H1 (cell line): ENCODE data around the gene CABP4. TPM values are rescaled to one million over a fixed set of nuclear protein-coding genes. Genes with fewer than 3 reads are reported as not detected.

Source experiments
- CTCF ChIA-PET: fragments of 300-600 bp; sonication (Branson Sonifier 250); formaldehyde crosslinking; loops from one replicate; lab custom pipeline; 2021; ENCODE audit not compliant: partially characterized antibody; lab: Charles Lee
- POLR2A ChIA-PET: fragments of 300-600 bp; sonication (Branson Sonifier 250); formaldehyde crosslinking; loops from one replicate; lab custom pipeline; 2021; ENCODE audit warnings: inconsistent platforms; ENCODE audit not compliant: partially characterized antibody; lab: Charles Lee
- DNase-seq, 2 experiments: peaks; one replicate each; pipeline versions ENCODE4 v3.0.0 to v3.0.0-alpha.2; 2010 to 2022; ENCODE audit warnings: low spot score in 2 of 2, low read depth in 1 of 2, mixed read lengths in 1 of 2
- FAIRE-seq: peaks from 2 replicates; lab custom pipeline; 2011; peaks lifted over from hg19 to GRCh38; lab: Jason Lieb, UNC
- H2AFZ ChIP-seq: 2 replicates; pipeline ENCODE4 v1.8.1; 2012; ENCODE audit warnings: low read length, inconsistent platforms
- H2AK5ac ChIP-seq: 2 replicates; pipeline ENCODE4 v1.6.1; 2013; ENCODE audit warnings: low read depth, low read length
- H2BK120ac ChIP-seq: replicated peaks from 2 replicates; pipeline ENCODE3; 2013; ENCODE audit warnings: low read depth, low read length, inconsistent platforms
- H2BK12ac ChIP-seq: 2 replicates; pipeline ENCODE4 v1.6.1; 2013; ENCODE audit warnings: low read depth, low read length
- H2BK15ac ChIP-seq: 2 replicates; pipeline ENCODE4 v1.6.1; 2013; ENCODE audit warnings: low read length
- H2BK20ac ChIP-seq: 2 replicates; pipeline ENCODE4 v1.6.1; 2013; ENCODE audit warnings: low read length
- H2BK5ac ChIP-seq: 2 replicates; pipeline ENCODE4 v1.6.1; 2013; ENCODE audit warnings: low read depth, low read length
- H3K14ac ChIP-seq: 2 replicates; pipeline ENCODE4 v1.6.1; 2013; ENCODE audit warnings: inconsistent platforms; ENCODE audit not compliant: insufficient read length
- H3K18ac ChIP-seq: 2 replicates; pipeline ENCODE4 v1.6.1; 2013; ENCODE audit warnings: low read length; ENCODE audit errors: extremely low read depth
- H3K23ac ChIP-seq: 2 replicates; pipeline ENCODE4 v1.6.1; 2013; ENCODE audit warnings: inconsistent platforms; ENCODE audit not compliant: insufficient read length
- H3K23me2 ChIP-seq: 2 replicates; pipeline ENCODE4 v1.6.1; 2013; ENCODE audit warnings: low read depth, low read length
- H3K27ac ChIP-seq: 2 replicates; pipeline ENCODE4 v1.6.1; 2011; ENCODE audit warnings: low read depth, low read length, inconsistent platforms
- H3K27me3 ChIP-seq, 4 experiments: replicated peaks in 1 of 4; 1 replicate in 1 of 4; 2 replicates in 3 of 4; pipeline versions ENCODE4 v1.6.1 to v1.8.1; 2011 to 2013; ENCODE audit warnings: low read length in 3 of 4, mild to moderate bottlenecking in 3 of 4, inconsistent platforms in 2 of 4, mixed read lengths in 2 of 4, moderate library complexity in 1 of 4; ENCODE audit not compliant: control insufficient read depth in 3 of 4, insufficient read depth in 3 of 4; ENCODE audit errors: extremely low read depth in 1 of 4
- H3K36me3 ChIP-seq, 4 experiments: 2 replicates each; pipeline versions ENCODE4 v1.6.1 to v1.8.1; 2011 to 2013; ENCODE audit warnings: mild to moderate bottlenecking in 4 of 4, low read length in 3 of 4, moderate library complexity in 2 of 4, control low read depth in 1 of 4, inconsistent platforms in 1 of 4; ENCODE audit not compliant: insufficient read depth in 4 of 4, control insufficient read depth in 2 of 4
- H3K4ac ChIP-seq: replicated peaks from 2 replicates; pipeline ENCODE3; 2013; ENCODE audit warnings: low read length, low read depth, mixed read lengths, inconsistent platforms; ENCODE audit not compliant: insufficient read length
- H3K4me1 ChIP-seq, 4 experiments: replicated peaks in 1 of 4; 1 replicate in 1 of 4; 2 replicates in 3 of 4; pipeline versions ENCODE4 v1.6.1 to v1.8.1; 2011 to 2013; ENCODE audit warnings: low read length in 3 of 4, inconsistent platforms in 2 of 4, mixed read lengths in 1 of 4; ENCODE audit not compliant: insufficient read depth in 4 of 4, control insufficient read depth in 3 of 4
- H3K4me2 ChIP-seq, 2 experiments: 2 replicates each; pipeline versions ENCODE4 v1.6.1 to v1.8.1; 2011 to 2013; ENCODE audit warnings: low read depth in 2 of 2, low read length in 2 of 2, control low read depth in 1 of 2, inconsistent platforms in 1 of 2, mild to moderate bottlenecking in 1 of 2; ENCODE audit not compliant: insufficient read depth in 1 of 2
- H3K4me3 ChIP-seq, 4 experiments: fragments of 200-600, 300-600 bp in 1 of 4; sonication (generic), shearing (Covaris generic), sonication (Bioruptor Twin) in 1 of 4; 2 replicates each; pipeline versions ENCODE4 v1.5.1 to v1.8.1; 2011 to 2016; ENCODE audit warnings: low read length in 4 of 4, low read depth in 3 of 4, control low read depth in 2 of 4, inconsistent platforms in 2 of 4, mild to moderate bottlenecking in 2 of 4, mixed read lengths in 1 of 4, moderate library complexity in 1 of 4; ENCODE audit not compliant: insufficient read depth in 2 of 4; ENCODE audit errors: extremely low read depth in 1 of 4
- H3K56ac ChIP-seq: replicated peaks from 2 replicates; pipeline ENCODE3; 2013; ENCODE audit warnings: low read depth, mild to moderate bottlenecking, mixed read lengths, low read length, inconsistent platforms; ENCODE audit not compliant: insufficient read length
- H3K79me1 ChIP-seq: 2 replicates; pipeline ENCODE4 v1.6.1; 2013; ENCODE audit warnings: low read depth, low read length, control low read depth
- H3K79me2 ChIP-seq, 2 experiments: 2 replicates each; pipeline versions ENCODE4 v1.6.1 to v1.8.1; 2012 to 2013; ENCODE audit warnings: low read length in 2 of 2, mild to moderate bottlenecking in 2 of 2, inconsistent platforms in 1 of 2; ENCODE audit not compliant: insufficient read depth in 2 of 2, control insufficient read depth in 1 of 2
- H3K9ac ChIP-seq, 4 experiments: replicated peaks in 1 of 4; 1 replicate in 1 of 4; 2 replicates in 3 of 4; pipeline versions ENCODE4 v1.6.1 to v1.8.1; 2011 to 2013; ENCODE audit warnings: low read depth in 3 of 4, low read length in 3 of 4, control low read depth in 2 of 4, mild to moderate bottlenecking in 2 of 4, moderate library complexity in 2 of 4, inconsistent platforms in 1 of 4; ENCODE audit errors: extremely low read depth in 1 of 4
- H3K9me3 ChIP-seq, 2 experiments: 2 replicates each; pipeline versions ENCODE4 v1.6.1 to v1.8.1; 2012 to 2013; ENCODE audit warnings: mild to moderate bottlenecking in 2 of 2, moderate library complexity in 2 of 2, control low read depth in 1 of 2, inconsistent platforms in 1 of 2, low read depth in 1 of 2, low read length in 1 of 2, mixed read lengths in 1 of 2; ENCODE audit not compliant: insufficient read depth in 2 of 2
- H4K20me1 ChIP-seq, 2 experiments: replicated peaks in 1 of 2; 2 replicates each; pipeline versions ENCODE3 to v1.8.1; 2011 to 2013; ENCODE audit warnings: inconsistent platforms in 2 of 2, low read length in 2 of 2, mild to moderate bottlenecking in 1 of 2; ENCODE audit not compliant: insufficient read depth in 2 of 2, control insufficient read depth in 1 of 2
- H4K5ac ChIP-seq: 2 replicates; pipeline ENCODE4 v1.6.1; 2013; ENCODE audit warnings: low read length, low read depth, mixed read lengths, inconsistent platforms; ENCODE audit not compliant: insufficient read length
- H4K8ac ChIP-seq: 2 replicates; pipeline ENCODE4 v1.8.0; 2013; ENCODE audit warnings: mild to moderate bottlenecking, moderate library complexity, low read length, inconsistent platforms; ENCODE audit not compliant: insufficient read depth; ENCODE audit errors: extremely low read depth
- H4K91ac ChIP-seq: replicated peaks from 2 replicates; pipeline ENCODE3; 2013; ENCODE audit warnings: low read length, mixed read lengths, inconsistent platforms; ENCODE audit not compliant: insufficient read length
- CBX5 ChIP-seq: fragments of 300-800, 300-1000 bp; sonication (generic); IDR thresholded peaks from 2 replicates; pipeline ENCODE4 v1.7.1; 2016; ENCODE audit warnings: antibody characterized with exemption, low read length, low read depth
- CBX8 ChIP-seq: fragments of 300-800, 300-1000 bp; sonication (generic); IDR thresholded peaks from 2 replicates; pipeline ENCODE4 v1.7.1; 2016; ENCODE audit warnings: low read depth, low read length, borderline replicate concordance
- EZH2 ChIP-seq: fragments of 200-600 bp; sonication (generic); IDR thresholded peaks from 2 replicates; pipeline ENCODE4 v1.7.1; 2012; ENCODE audit warnings: low read depth, mild to moderate bottlenecking, moderate library complexity, low read length, inconsistent platforms; ENCODE audit not compliant: severe bottlenecking
- HDAC6 ChIP-seq: IDR thresholded peaks from one replicate; pipeline ENCODE4 v1.7.1; 2012; ENCODE audit warnings: low read depth, mild to moderate bottlenecking, inconsistent platforms, low read length, moderate library complexity
- MAFK ChIP-seq: IDR thresholded peaks from 2 replicates; pipeline ENCODE4 v1.6.1; 2012; ENCODE audit warnings: low read depth, mild to moderate bottlenecking, improper control_type of control experiment, low read length
- POLR2A ChIP-seq, 2 experiments: IDR thresholded peaks; 1 replicate in 1 of 2; 2 replicates in 1 of 2; pipeline ENCODE4 v1.6.1; 2011; ENCODE audit warnings: low read depth in 2 of 2, low read length in 2 of 2, mild to moderate bottlenecking in 2 of 2; ENCODE audit errors: control extremely low read depth in 1 of 2
- TEAD4 ChIP-seq: IDR thresholded peaks from 2 replicates; pipeline ENCODE4 v1.6.1; 2012; ENCODE audit warnings: low read depth, low read length, inconsistent platforms, mixed read lengths
- WGBS, 2 experiments: shearing (Covaris generic) in 1 of 2; methylation state at CpG; one replicate each; pipeline versions ENCODE4 v1.1.6 to v1.1.7; 2013 to 2015; ENCODE audit warnings: low lambda C conversion rate in 2 of 2, mixed read lengths in 2 of 2, inconsistent platforms in 1 of 2, low coverage in 1 of 2, missing lambda C conversion rate in 1 of 2; ENCODE audit not compliant: insufficient replicate concordance in 2 of 2, insufficient coverage in 1 of 2, insufficient read length in 1 of 2; ENCODE audit errors: extremely low coverage in 1 of 2, missing lambda C conversion rate in 1 of 2; 5-methylcytosine and 5-hydroxymethylcytosine counted together
- polyA plus RNA-seq, 7 experiments: library from polyadenylated mRNA; depleted of rRNA in 3 of 7; stranded (reverse) in 5 of 7; unstranded in 2 of 7; fragments of >200 nt in 5 of 7; fragments of 200-250 nt in 2 of 7; gene quantifications; 1 replicate in 5 of 7; 2 replicates in 1 of 7; 4 replicates in 1 of 7; pipeline versions ENCODE4 v1.2.1 to v1.2.3, GENCODE V29; 2011 to 2013; ENCODE audit warnings: missing spikeins in 2 of 7, mixed read lengths in 2 of 7
- total RNA-seq: library from RNA; stranded (reverse); fragmentation: NEBNext Ultra II Directional; extraction: Animal tissue kit (Norgen Biotek cat#: 25700); gene quantifications from 2 replicates; pipeline ENCODE4 v1.2.1, GENCODE V29; 2021
- TF ChIP-seq, protein P1 (sequence below): IDR thresholded peaks from 2 replicates; pipeline ENCODE4 v1.6.1; 2011; ENCODE audit warnings: low read length, improper control_type of control experiment

CABP4 gene
- total and polyA plus RNA-seq, 2 of the 8 experiments (the other 6 are each of a cell fraction or from before 2014, with no cell fraction given), result not detected

DNA sequence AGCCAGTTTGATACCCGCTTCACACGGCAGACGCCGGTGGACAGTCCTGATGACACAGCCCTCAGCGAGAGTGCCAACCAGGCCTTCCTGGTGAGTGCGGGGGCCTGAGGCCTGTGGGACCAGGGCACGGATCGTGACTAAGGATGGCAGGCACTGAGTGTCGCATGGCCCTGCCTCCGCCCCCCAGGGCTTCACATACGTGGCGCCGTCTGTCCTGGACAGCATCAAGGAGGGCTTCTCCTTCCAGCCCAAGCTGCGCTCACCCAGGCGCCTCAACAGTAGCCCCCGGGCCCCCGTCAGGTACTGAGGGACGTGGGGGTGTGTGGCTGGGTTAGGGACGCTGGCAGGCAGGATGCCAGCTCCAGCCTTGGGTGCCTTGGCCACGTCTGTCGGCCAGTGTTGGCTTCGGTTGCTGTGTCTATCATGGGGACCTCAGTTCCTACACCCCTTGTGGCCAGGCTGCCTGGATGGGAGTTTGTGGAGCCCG lies 20.7 kb upstream of the CABP4 start:
- Histone ChIP-seq H3K9me3 (no peaks in the 10 kb centered on the region), H3K36me3 (peaks cover 6 to 25% (median 14%) of the 10 kb centered on the region in 4 experiments; a peak in 7 of 8 replicates), H3K23me2 (no peaks in the 10 kb centered on the region), H3K9ac (no peak overlapping the region), H3K4ac (no peak overlapping the region), H2BK5ac (no peak overlapping the region; the same call in 1 of the 2 replicates), H2AFZ (no peak overlapping the region), H3K27ac (no peak overlapping the region), H3K4me1 (peaks cover 0 to 17% (median 14%) of the 10 kb centered on the region in 4 experiments; a peak in 6 of 7 replicates), H4K5ac (no peak overlapping the region), H4K91ac (no peak overlapping the region), H2BK12ac (no peak overlapping the region), H3K79me2 (peaks cover 0 to under 1% of the 10 kb centered on the region in 2 experiments; a peak in 2 of 4 replicates), H4K8ac (no peak overlapping the region), H3K4me2 (no peak overlapping the region), H3K23ac (no peak overlapping the region), H3K27me3 (no peaks in the 10 kb centered on the region), H3K4me3 (no peak overlapping the region), H2BK15ac (no peak overlapping the region), H2BK20ac (no peak overlapping the region), H3K18ac (no peak overlapping the region), H4K20me1 (peaks cover 0 to 19% of the 10 kb centered on the region in 2 experiments), H2AK5ac (no peak overlapping the region), H2BK120ac (no peak overlapping the region), H3K79me1 (no peaks in the 10 kb centered on the region), H3K56ac (no peak overlapping the region), H3K14ac (no peak overlapping the region)
- no peak for TF ChIP-seq CBX8
- TF ChIP-seq EZH2, result no peak
- TF ChIP-seq HDAC6, result no peak
- TF ChIP-seq CBX5, result no peak
- TF ChIP-seq, protein P1, sequence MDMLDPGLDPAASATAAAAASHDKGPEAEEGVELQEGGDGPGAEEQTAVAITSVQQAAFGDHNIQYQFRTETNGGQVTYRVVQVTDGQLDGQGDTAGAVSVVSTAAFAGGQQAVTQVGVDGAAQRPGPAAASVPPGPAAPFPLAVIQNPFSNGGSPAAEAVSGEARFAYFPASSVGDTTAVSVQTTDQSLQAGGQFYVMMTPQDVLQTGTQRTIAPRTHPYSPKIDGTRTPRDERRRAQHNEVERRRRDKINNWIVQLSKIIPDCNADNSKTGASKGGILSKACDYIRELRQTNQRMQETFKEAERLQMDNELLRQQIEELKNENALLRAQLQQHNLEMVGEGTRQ, result no peak
- no peak for TF ChIP-seq TEAD4
- TF ChIP-seq MAFK, result no peak
- no peak for TF ChIP-seq POLR2A (IDR thresholded peaks at IDR 0.05; ENCODE audit: control extremely low read depth in 1 of 2, low read depth in 2 of 2, low read length in 2 of 2)
- FAIRE-seq, result no peak
- CTCF ChIA-PET, result no interaction called here
- DNase-seq, result no peak
- POLR2A ChIA-PET, result interaction anchor here (1.0 to 12.5 kb wide), 5 partner anchors 15 to 43 kb away, joined by 3 to 104 read pairs (median 4); partner anchors contain the start of genes CARNS1, PPP1CA and RAD9A
- 91% methylated on average over 22 of the region's 23 CpGs; no CpG with 5 or more reads in 1 of the 2 experiments for WGBS, 2 experiments
